Activated CD8-positive, alpha-beta memory T cell treated with anti-CD3 and anti-CD28 coated beads for 36 hours (primary cell): ENCODE measurements around the gene DSCAML1. TPM values are rescaled to one million over a fixed set of nuclear protein-coding genes. Genes with fewer than 3 reads are reported as not detected.

Source experiments
- CTCF ChIA-PET: fragments of 350-600 bp; sonication (Branson Sonifier 250); formaldehyde crosslinking; loops from one replicate; lab custom pipeline; 2021; ENCODE audit warnings: antibody characterized with exemption; lab: Charles Lee
- POLR2A ChIA-PET: fragments of 350-600 bp; sonication (Branson Sonifier 250); formaldehyde crosslinking; loops from one replicate; lab custom pipeline; 2021; ENCODE audit warnings: antibody characterized with exemption; lab: Charles Lee
- total RNA-seq, 2 experiments: library from RNA; stranded (reverse); gene quantifications; one replicate each; pipeline ENCODE4 v1.2.3, GENCODE V29; 2021

The DSCAML1 gene
- total RNA-seq, 2 experiments from 2014 or later, result 0.13 to 0.17 TPM

- POLR2A ChIA-PET, result no interaction called here
- CTCF ChIA-PET, result no interaction called here
Observed at GRCh38 chr11:117640041-117640440, 157.0 kb downstream of the DSCAML1 start.

- ChIA-PET CTCF (no interaction called here), POLR2A (no interaction called here)
Observed at GRCh38 chr11:117639601-117640000, 157.4 kb downstream of the DSCAML1 start.

GRCh38 chr11:117638911-117639543, 158.0 kb downstream of the DSCAML1 start:
- ChIA-PET CTCF (no interaction called here), POLR2A (interaction anchor here (0.7 kb wide), 1 partner anchor 14 kb away, joined by 4 read pairs; no protein-coding TSS in a partner anchor)

- ChIA-PET CTCF (no interaction called here), POLR2A (no interaction called here)
Observed at GRCh38 chr11:117634756-117635603, 162.0 kb downstream of the DSCAML1 start.

GRCh38 chr11:117633976-117634755, 162.8 kb downstream of the DSCAML1 start:
- CTCF ChIA-PET, result no interaction called here
- POLR2A ChIA-PET, result no interaction called here

- POLR2A ChIA-PET, result no interaction called here
- CTCF ChIA-PET, result no interaction called here
Observed at GRCh38 chr11:117633186-117633754, 163.7 kb downstream of the DSCAML1 start.

GRCh38 chr11:117632306-117632705, 164.7 kb downstream of the DSCAML1 start:
- CTCF ChIA-PET, result no interaction called here
- POLR2A ChIA-PET, result no interaction called here

GRCh38 chr11:117631336-117632140, 165.5 kb downstream of the DSCAML1 start:
- POLR2A ChIA-PET, result no interaction called here
- CTCF ChIA-PET, result no interaction called here

- ChIA-PET CTCF (interaction anchor here (0.6 kb wide), 1 partner anchor 189 kb away, joined by 5 read pairs; no protein-coding TSS in a partner anchor), POLR2A (no interaction called here)
Observed at GRCh38 chr11:117629891-117630538, 167.0 kb downstream of the DSCAML1 start.

GRCh38 chr11:117629146-117629545, 167.9 kb downstream of the DSCAML1 start:
- ChIA-PET CTCF (interaction anchor here (1.1 kb wide), 1 partner anchor 203 kb away, joined by 5 read pairs; no protein-coding TSS in a partner anchor), POLR2A (interaction anchor here (0.5 to 0.6 kb wide), 2 partner anchors 443 to 1301 kb away, joined by 6 read pairs; no protein-coding TSS in a partner anchor)

- ChIA-PET POLR2A (no interaction called here), CTCF (no interaction called here)
Observed at GRCh38 chr11:117627259-117627658, 169.8 kb downstream of the DSCAML1 start.

- ChIA-PET POLR2A (no interaction called here), CTCF (interaction anchor here (1.2 kb wide), 1 partner anchor 200 kb away, joined by 4 read pairs; no protein-coding TSS in a partner anchor)
Observed at GRCh38 chr11:117626576-117626975, 170.4 kb downstream of the DSCAML1 start.

GRCh38 chr11:117625237-117625636, 171.8 kb downstream of the DSCAML1 start:
- POLR2A ChIA-PET, result interaction anchor here (0.6 kb wide), 1 partner anchor 13 kb away, joined by 4 read pairs; no protein-coding TSS in a partner anchor
- CTCF ChIA-PET, result interaction anchor here (0.9 to 1.3 kb wide), 2 partner anchors 146 to 199 kb away, joined by 3 to 5 read pairs; no protein-coding TSS in a partner anchor

- CTCF ChIA-PET, result no interaction called here
Observed at GRCh38 chr11:117623831-117624271, 173.2 kb downstream of the DSCAML1 start.

GRCh38 chr11:117621226-117621625, 175.8 kb downstream of the DSCAML1 start:
- CTCF ChIA-PET, result interaction anchor here (0.6 to 2.5 kb wide), 5 partner anchors 17 to 197 kb away, joined by 3 to 17 read pairs (median 4); no protein-coding TSS in a partner anchor
- POLR2A ChIA-PET, result no interaction called here

More at GRCh38 chr11:117623831-117624271, 173.2 kb downstream of the DSCAML1 start:
- POLR2A ChIA-PET, result no interaction called here

GRCh38 chr11:117620659-117621058, 176.4 kb downstream of the DSCAML1 start:
- CTCF ChIA-PET, result interaction anchor here (0.6 to 2.5 kb wide), 5 partner anchors 17 to 196 kb away, joined by 3 to 17 read pairs (median 4); no protein-coding TSS in a partner anchor
- POLR2A ChIA-PET, result no interaction called here

GRCh38 chr11:117620086-117620485, 176.9 kb downstream of the DSCAML1 start:
- ChIA-PET CTCF (interaction anchor here (0.5 to 2.5 kb wide), 4 partner anchors 16 to 1243 kb away, joined by 4 to 17 read pairs (median 4); no protein-coding TSS in a partner anchor), POLR2A (no interaction called here)
